Cardiac muscle cell (in vitro differentiated cells and primary cell): ENCODE results near the gene SPPL3. TPM values are rescaled to one million over a fixed set of nuclear protein-coding genes. Genes with fewer than 3 reads are reported as not detected.

Experiments
- DNase-seq, 2 donors: peaks; one replicate each; pipeline versions ENCODE4 v3.0.0 to v3.0.0-alpha.2; 2010 to 2017; ENCODE audit warnings: low read depth in 1 of 2, low spot score in 1 of 2
- H3K27ac ChIP-seq: fragments of 200-600 bp; sonication (generic); 2 replicates; pipeline ENCODE4 v1.5.1; 2016
- H3K27me3 ChIP-seq: fragments of 200-600 bp; sonication (generic); 2 replicates; pipeline ENCODE4 v1.6.0; 2016; ENCODE audit warnings: control low read depth
- H3K36me3 ChIP-seq: fragments of 200-600 bp; sonication (generic); 2 replicates; pipeline ENCODE4 v1.5.1; 2016; ENCODE audit warnings: control low read depth
- H3K4me1 ChIP-seq: fragments of 200-600 bp; sonication (generic); 2 replicates; pipeline ENCODE4 v1.8.1; 2017; ENCODE audit warnings: low read depth, mild to moderate bottlenecking, mixed run types
- H3K4me3 ChIP-seq: fragments of 200-600 bp; sonication (generic); 2 replicates; pipeline ENCODE4 v1.5.1; 2016; ENCODE audit warnings: mild to moderate bottlenecking
- H3K9me3 ChIP-seq: fragments of 200-600 bp; sonication (generic); 2 replicates; pipeline ENCODE4 v1.5.1; 2017; ENCODE audit warnings: low read depth, mild to moderate bottlenecking, control low read depth
- CTCF ChIP-seq: IDR thresholded peaks from 2 replicates; pipeline ENCODE4 v1.5.1; 2012; ENCODE audit warnings: low read depth, mild to moderate bottlenecking, low read length
- polyA plus RNA-seq: library from polyadenylated mRNA; unstranded; fragments of >200 nt; fragmentation: Nextera tagmentation; extraction: Ambion mirVana; gene quantifications from 2 replicates; pipeline ENCODE4 v1.2.1, GENCODE V29; 2016
- total RNA-seq: library from RNA; depleted of rRNA; stranded (reverse); fragments of >200 nt; gene quantifications from 2 replicates; pipeline ENCODE4 v1.2.3, GENCODE V29; 2016

SPPL3 gene
- total and polyA plus RNA-seq, 2 experiments from 2014 or later: 26.9 to 111 TPM

GRCh38 chr12:120938496-120938895 is 34.3 kb upstream of the SPPL3 start:
- Histone ChIP-seq H3K4me1 (no peaks in the 10 kb centered on the region), H3K27ac (no peak overlapping the region), H3K4me3 (no peak overlapping the region), H3K36me3 (no peaks in the 10 kb centered on the region), H3K27me3 (no peaks in the 10 kb centered on the region), H3K9me3 (no peaks in the 10 kb centered on the region)
- no peak for DNase-seq
- no peak for TF ChIP-seq CTCF

- Histone ChIP-seq H3K27me3 (no peaks in the 10 kb centered on the region), H3K9me3 (no peaks in the 10 kb centered on the region), H3K4me3 (no peak overlapping the region), H3K27ac (no peak overlapping the region), H3K4me1 (no peaks in the 10 kb centered on the region), H3K36me3 (no peaks in the 10 kb centered on the region)
- no peak for TF ChIP-seq CTCF
- no peak for DNase-seq
These were observed 32.0 kb upstream of the SPPL3 start for GRCh38 chr12:120936197-120936596.

DNA sequence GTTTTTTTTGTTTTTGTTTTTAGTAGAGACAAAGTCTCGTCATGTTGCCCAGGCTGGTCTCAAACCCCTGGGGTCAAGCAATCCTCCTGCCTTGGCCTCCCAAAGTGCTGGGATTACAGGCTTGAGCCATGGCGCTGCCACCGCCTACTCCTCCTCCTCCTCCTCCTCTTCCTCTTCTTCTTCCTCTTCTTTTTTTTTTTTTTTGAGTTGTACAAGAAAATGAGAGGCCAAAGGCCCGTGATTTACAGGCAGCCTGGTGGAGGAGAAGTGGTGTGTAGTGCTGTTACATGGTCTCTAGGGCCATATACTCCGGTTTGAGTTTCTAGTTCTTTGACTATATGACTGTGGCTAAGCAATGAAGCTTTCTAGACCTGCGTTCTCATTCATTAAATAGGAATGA is 29.6 kb upstream of the SPPL3 start:
- DNase-seq: no peak

GRCh38 chr12:120932956-120933526 is 28.9 kb upstream of the SPPL3 start:
- Histone ChIP-seq H3K9me3 (no peaks in the 10 kb centered on the region), H3K27ac (no peak overlapping the region), H3K27me3 (no peaks in the 10 kb centered on the region), H3K4me3 (no peak overlapping the region), H3K36me3 (no peaks in the 10 kb centered on the region), H3K4me1 (no peaks in the 10 kb centered on the region)
- DNase-seq: peak in 1 of 2 donors; percentile 10
- TF ChIP-seq CTCF: no peak

More for the DNA sequence above, 29.6 kb upstream of the SPPL3 start:
- Histone ChIP-seq H3K4me3 (no peak overlapping the region), H3K36me3 (no peaks in the 10 kb centered on the region), H3K27ac (no peak overlapping the region), H3K27me3 (no peaks in the 10 kb centered on the region), H3K4me1 (no peaks in the 10 kb centered on the region), H3K9me3 (no peaks in the 10 kb centered on the region)
- no peak for TF ChIP-seq CTCF

- no peaks in the 10 kb centered on the region for H3K36me3 ChIP-seq
- no peak for TF ChIP-seq CTCF
- H3K4me1 ChIP-seq: no peaks in the 10 kb centered on the region
- no peak overlapping the region for H3K4me3 ChIP-seq
- no peak for DNase-seq
- no peaks in the 10 kb centered on the region for H3K27me3 ChIP-seq
- H3K9me3 ChIP-seq: no peaks in the 10 kb centered on the region
- H3K27ac ChIP-seq: no peak overlapping the region
These were observed 27.9 kb upstream of the SPPL3 start for GRCh38 chr12:120932058-120932457.
